Measurements from ENCODE around the gene TTC36. TPM values are rescaled to one million over a fixed set of nuclear protein-coding genes. Genes with fewer than 3 reads are reported as not detected.

TTC36 gene
- total RNA-seq, 1 experiment from 2014 or later, result 1.6 TPM

DNA sequence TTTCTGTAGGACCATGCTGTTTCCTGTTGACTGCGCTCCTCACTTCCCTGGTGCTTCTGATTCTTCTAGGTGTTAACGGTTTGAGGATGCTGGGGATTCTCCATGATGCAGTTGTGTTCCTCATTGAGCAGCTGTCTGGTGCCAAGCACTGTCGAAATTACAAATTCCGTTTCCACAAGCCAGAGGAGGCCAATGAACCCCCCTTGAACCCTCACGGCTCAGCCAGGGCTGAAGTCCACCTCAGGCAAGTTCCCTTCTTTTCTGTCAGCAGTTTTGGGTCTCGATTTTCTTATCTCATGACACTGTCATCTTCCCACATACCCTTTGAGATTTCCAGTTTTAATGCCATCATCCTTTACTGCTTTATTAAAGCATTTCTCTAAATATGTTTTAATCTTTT is 7.7 kb upstream of the TTC36 start:
- Mint-ChIP-seq H3K36me3 (ENCODE audit: insufficient read depth in 1 of 3, low read depth in 3 of 3) (peaks cover 42 to 85% (median 81%) of the 10 kb centered on the region in 3 experiments), H3K9me3 (no peaks in the 10 kb centered on the region), H3K27ac (no peak overlapping the region), H3K4me3 (no peak overlapping the region), H3K4me1 (peaks cover 0 to 3% of the 10 kb centered on the region in 2 experiments; a peak in 1 of 4 replicates), H3K27me3 (ENCODE audit: low read depth) (no peaks in the 10 kb centered on the region)
- TF ChIP-seq, protein P1, sequence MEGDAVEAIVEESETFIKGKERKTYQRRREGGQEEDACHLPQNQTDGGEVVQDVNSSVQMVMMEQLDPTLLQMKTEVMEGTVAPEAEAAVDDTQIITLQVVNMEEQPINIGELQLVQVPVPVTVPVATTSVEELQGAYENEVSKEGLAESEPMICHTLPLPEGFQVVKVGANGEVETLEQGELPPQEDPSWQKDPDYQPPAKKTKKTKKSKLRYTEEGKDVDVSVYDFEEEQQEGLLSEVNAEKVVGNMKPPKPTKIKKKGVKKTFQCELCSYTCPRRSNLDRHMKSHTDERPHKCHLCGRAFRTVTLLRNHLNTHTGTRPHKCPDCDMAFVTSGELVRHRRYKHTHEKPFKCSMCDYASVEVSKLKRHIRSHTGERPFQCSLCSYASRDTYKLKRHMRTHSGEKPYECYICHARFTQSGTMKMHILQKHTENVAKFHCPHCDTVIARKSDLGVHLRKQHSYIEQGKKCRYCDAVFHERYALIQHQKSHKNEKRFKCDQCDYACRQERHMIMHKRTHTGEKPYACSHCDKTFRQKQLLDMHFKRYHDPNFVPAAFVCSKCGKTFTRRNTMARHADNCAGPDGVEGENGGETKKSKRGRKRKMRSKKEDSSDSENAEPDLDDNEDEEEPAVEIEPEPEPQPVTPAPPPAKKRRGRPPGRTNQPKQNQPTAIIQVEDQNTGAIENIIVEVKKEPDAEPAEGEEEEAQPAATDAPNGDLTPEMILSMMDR (conservative IDR thresholded peaks at IDR 0.05), result no peak
- H3K79me2 ChIP-seq (ENCODE audit: insufficient read depth, low read length), result no peaks in the 10 kb centered on the region
- H3K18ac ChIP-seq (ENCODE audit: insufficient read length, low read depth, low read length), result no peak overlapping the region
- H3K4ac ChIP-seq (ENCODE audit: low read depth, low read length), result no peak overlapping the region
- H3K4me1 ChIP-seq (ENCODE audit: insufficient read depth, low read length), result no peaks in the 10 kb centered on the region
- H3K27me3 ChIP-seq (ENCODE audit: insufficient read depth, low read length), result no peaks in the 10 kb centered on the region
- no peak overlapping the region for H3K56ac ChIP-seq (ENCODE audit: insufficient read length, low read depth, low read length)
- H2BK20ac ChIP-seq (ENCODE audit: low read depth, low read length, poor library complexity, severe bottlenecking), result no peak overlapping the region
- no peak overlapping the region for H3K14ac ChIP-seq (ENCODE audit: insufficient read depth, low read length)
- no peak overlapping the region for H3K9ac ChIP-seq (ENCODE audit: extremely low read depth, insufficient read length, low read length)
- H3K27ac ChIP-seq (ENCODE audit: insufficient read length, low read depth, low read length), result no peak overlapping the region
- H2BK15ac ChIP-seq (ENCODE audit: low read depth, low read length), result no peak overlapping the region
- no peak overlapping the region for H4K91ac ChIP-seq (ENCODE audit: insufficient read length, low read depth, low read length)
- no peak overlapping the region for H3T11ph ChIP-seq (ENCODE audit: low read length)
- no peak overlapping the region for H4K5ac ChIP-seq (ENCODE audit: insufficient read length, low read depth, low read length)
- no peaks in the 10 kb centered on the region for H4K20me1 ChIP-seq (ENCODE audit: control insufficient read depth, insufficient read depth, insufficient read length)
- no peaks in the 10 kb centered on the region for H3K79me1 ChIP-seq (ENCODE audit: insufficient read depth, low read depth, low read length, poor library complexity, severe bottlenecking)
- H3K23me2 ChIP-seq (ENCODE audit: insufficient read length, low read depth, low read length, poor library complexity, severe bottlenecking), result no peaks in the 10 kb centered on the region
- no peak overlapping the region for H2BK120ac ChIP-seq (ENCODE audit: low read depth, low read length, poor library complexity, severe bottlenecking)
- no peak overlapping the region for H2BK5ac ChIP-seq (ENCODE audit: insufficient read length, low read length)
- H3K23ac ChIP-seq (ENCODE audit: insufficient read length, low read depth, low read length), result no peak overlapping the region
- no peak overlapping the region for H2AFZ ChIP-seq (ENCODE audit: low read length)
- H3K9me3 ChIP-seq (ENCODE audit: control insufficient read depth, low read depth, low read length), result no peaks in the 10 kb centered on the region
- no peak overlapping the region for H4K8ac ChIP-seq (replicated peaks; ENCODE audit: insufficient read length, low read depth, low read length)
- no peak overlapping the region for H3K4me2 ChIP-seq (ENCODE audit: insufficient read depth, insufficient read length, low read length)
- H2BK12ac ChIP-seq (ENCODE audit: insufficient read length, low read depth, low read length), result no peak overlapping the region
- H2AK5ac ChIP-seq (ENCODE audit: insufficient read length, low read length), result no peak overlapping the region
- no CpG with 5 or more reads among the region's 6 CpGs for WGBS (ENCODE audit: extremely low coverage, insufficient read length, low lambda C conversion rate)
- DNase-seq, result no peak
